Spleen (tissue), 13 donors: ENCODE measurements around the gene FABP2. TPM values are rescaled to one million over a fixed set of nuclear protein-coding genes. Genes with fewer than 3 reads are reported as not detected.
"Not testable (repeated sequence)": the region's sequence is repeated elsewhere in the genome, so short reads cannot be mapped to it uniquely, and the experiment has no call there.

Experiments used
- DNase-seq: peaks from one replicate; pipeline ENCODE4 v3.0.0-alpha.2; 2020
- H3K27ac ChIP-seq, 8 donors: fragments of 200-600 bp; sonication (generic) in 7 of 8; 1 replicate in 4 of 8; 2 replicates in 4 of 8; pipeline versions ENCODE4 v1.5.0 to v1.8.0; 2016 to 2021; ENCODE audit warnings: inconsistent platforms in 4 of 8, mild to moderate bottlenecking in 4 of 8, moderate library complexity in 1 of 8
- H3K27me3 ChIP-seq, 7 donors: fragments of 200-600 bp; sonication (generic) in 6 of 7; replicated peaks in 1 of 7; 1 replicate in 4 of 7; 2 replicates in 3 of 7; pipeline versions ENCODE4 v1.5.0 to v1.8.0; 2016 to 2021; ENCODE audit warnings: inconsistent platforms in 3 of 7, mild to moderate bottlenecking in 1 of 7
- H3K36me3 ChIP-seq, 6 donors: fragments of 200-600 bp; sonication (generic) in 5 of 6; 1 replicate in 4 of 6; 2 replicates in 2 of 6; pipeline versions ENCODE4 v1.5.0 to v1.8.0; 2016 to 2021; ENCODE audit warnings: inconsistent platforms in 2 of 6
- H3K4me1 ChIP-seq, 6 donors: fragments of 200-600 bp; sonication (generic) in 5 of 6; 1 replicate in 3 of 6; 2 replicates in 3 of 6; pipeline versions ENCODE4 v1.5.0 to v1.8.0; 2016 to 2021; ENCODE audit warnings: inconsistent platforms in 3 of 6
- H3K4me3 ChIP-seq, 8 donors: fragments of 200-600 bp; sonication (generic) in 7 of 8; 1 replicate in 4 of 8; 2 replicates in 4 of 8; pipeline versions ENCODE4 v1.5.0 to v1.8.0; 2016 to 2021; ENCODE audit warnings: inconsistent platforms in 4 of 8, mild to moderate bottlenecking in 4 of 8, moderate library complexity in 2 of 8
- H3K9me3 ChIP-seq, 8 donors: fragments of 200-600 bp; sonication (generic) in 7 of 8; 1 replicate in 4 of 8; 2 replicates in 4 of 8; pipeline versions ENCODE4 v1.5.0 to v1.8.0; 2016 to 2021; ENCODE audit warnings: inconsistent platforms in 4 of 8
- POLR2A ChIP-seq, 3 donors: fragments of 450-650 bp; IDR thresholded peaks; one replicate each; pipeline ENCODE4 v1.5.1; 2017; ENCODE audit warnings: antibody characterized with exemption in 3 of 3, mild to moderate bottlenecking in 1 of 3
- POLR2AphosphoS5 ChIP-seq, 3 donors: sonication (generic); formaldehyde crosslinking; IDR thresholded peaks; one replicate each; pipeline ENCODE4 v1.5.1; 2017; ENCODE audit warnings: antibody characterized with exemption in 3 of 3
- WGBS, 5 donors: extraction: QIAGEN DNeasy Blood & Tissue Kit in 3 of 5; methylation state at CpG; one replicate each; pipeline versions ENCODE4 v1.1.5 to v1.1.7; 2013 to 2018; 5-methylcytosine and 5-hydroxymethylcytosine counted together
- intact Hi-C: fragments of 100-400 bp; cut with DNase I; formaldehyde crosslinking; loops from one replicate; pipeline ENCODE4 v1.15.0; 2023; ENCODE audit warnings: low total_unique reads
- long read RNA-seq, 2 donors: transcript quantifications; one replicate each; lab custom pipeline, GENCODE V29; 2026
- polyA plus RNA-seq, 3 donors: library from polyadenylated mRNA; stranded (reverse); fragments of 200-250 nt; gene quantifications; one replicate each; pipeline ENCODE4 v1.2.1, GENCODE V29; 2013
- total RNA-seq, 7 donors: library from RNA; depleted of rRNA in 3 of 7; stranded (reverse); fragments of >200 nt in 3 of 7; fragmentation: NEBNext Ultra II Directional in 4 of 7; extraction: Animal tissue kit (Norgen Biotek cat#: 25700) in 4 of 7; gene quantifications; one replicate each; pipeline versions ENCODE4 v1.1.0 to v1.2.1, GENCODE V29; 2016 to 2021
- TF ChIP-seq, protein P1 (sequence below), 11 experiments: fragments of 200-600 bp in 7 of 11; fragments of 450-650 bp in 4 of 11; sonication (generic) in 4 of 11; IDR thresholded peaks in 8 of 11; conservative IDR thresholded peaks in 3 of 11; 1 replicate in 7 of 11; 2 replicates in 4 of 11; pipeline versions ENCODE4 v1.4.0 to v1.8.0; 2016 to 2021; ENCODE audit warnings: antibody characterized with exemption in 11 of 11, inconsistent platforms in 4 of 11, mild to moderate bottlenecking in 1 of 11
- donor health status: healthy with polysubstance abuse.
- donor health status: DM: no; HTN: no; CAD: no; lungs with moderate emphysema.
- donor health status: DM: no; HTN: no; CAD: no.
- donor health status: Bipolar disorder and iron deficiency.
- donor health status: healthy.
- donor health status: DM: no; HTN: no; CAD: no.
- donor health status: DM: yes; HTN: yes; CAD: no.

The FABP2 gene
- under 1 TPM in 1 of 7 donors, not detected in 6; 0.26 TPM for total RNA-seq
- polyA plus RNA-seq, result under 1 TPM in 1 of 3 donors, not detected in 2; 0.16 TPM
- long read RNA-seq, donor 1, partial matches to known transcripts, result 0 of 2 reads
- long read RNA-seq, donor 1, other reads (novel, unspliced or antisense), result 0 of 2 reads
- long read RNA-seq, donor 2, result 0 reads

- no peaks in the 10 kb centered on the region for H3K9me3 ChIP-seq
- no peaks in the 10 kb centered on the region for H3K36me3 ChIP-seq
- H3K4me1 ChIP-seq, result no peaks in the 10 kb centered on the region
- H3K27ac ChIP-seq, result no peak within 1 kb of the TSS
- no peak within 1 kb of the TSS for H3K4me3 ChIP-seq
- TF ChIP-seq POLR2A (IDR thresholded peaks at IDR 0.05), result no peak
- TF ChIP-seq, protein P1, sequence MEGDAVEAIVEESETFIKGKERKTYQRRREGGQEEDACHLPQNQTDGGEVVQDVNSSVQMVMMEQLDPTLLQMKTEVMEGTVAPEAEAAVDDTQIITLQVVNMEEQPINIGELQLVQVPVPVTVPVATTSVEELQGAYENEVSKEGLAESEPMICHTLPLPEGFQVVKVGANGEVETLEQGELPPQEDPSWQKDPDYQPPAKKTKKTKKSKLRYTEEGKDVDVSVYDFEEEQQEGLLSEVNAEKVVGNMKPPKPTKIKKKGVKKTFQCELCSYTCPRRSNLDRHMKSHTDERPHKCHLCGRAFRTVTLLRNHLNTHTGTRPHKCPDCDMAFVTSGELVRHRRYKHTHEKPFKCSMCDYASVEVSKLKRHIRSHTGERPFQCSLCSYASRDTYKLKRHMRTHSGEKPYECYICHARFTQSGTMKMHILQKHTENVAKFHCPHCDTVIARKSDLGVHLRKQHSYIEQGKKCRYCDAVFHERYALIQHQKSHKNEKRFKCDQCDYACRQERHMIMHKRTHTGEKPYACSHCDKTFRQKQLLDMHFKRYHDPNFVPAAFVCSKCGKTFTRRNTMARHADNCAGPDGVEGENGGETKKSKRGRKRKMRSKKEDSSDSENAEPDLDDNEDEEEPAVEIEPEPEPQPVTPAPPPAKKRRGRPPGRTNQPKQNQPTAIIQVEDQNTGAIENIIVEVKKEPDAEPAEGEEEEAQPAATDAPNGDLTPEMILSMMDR (IDR thresholded peaks at IDR 0.05 in 8 of 11, conservative IDR thresholded peaks at IDR 0.05 in 3 of 11), result no peak
- no peak for TF ChIP-seq POLR2AphosphoS5 (IDR thresholded peaks at IDR 0.05)
- intact Hi-C loops, result no loop called here
- WGBS, 5 donors, result 74 to 91% (median 83%) methylated on average over 6 of the region's 6 CpGs
- DNase-seq, result no peak
- peaks cover 0 to 19% (median 0%) of the 10 kb centered on the region in 7 donors for H3K27me3 ChIP-seq
These were observed at the start of gene FABP2 for GRCh38 chr4:119321921-119322687. TSS of gene FABP2 (minus strand) at chr4:119322138. CDS start at chr4:119322102, 36 bp downstream.

DNA sequence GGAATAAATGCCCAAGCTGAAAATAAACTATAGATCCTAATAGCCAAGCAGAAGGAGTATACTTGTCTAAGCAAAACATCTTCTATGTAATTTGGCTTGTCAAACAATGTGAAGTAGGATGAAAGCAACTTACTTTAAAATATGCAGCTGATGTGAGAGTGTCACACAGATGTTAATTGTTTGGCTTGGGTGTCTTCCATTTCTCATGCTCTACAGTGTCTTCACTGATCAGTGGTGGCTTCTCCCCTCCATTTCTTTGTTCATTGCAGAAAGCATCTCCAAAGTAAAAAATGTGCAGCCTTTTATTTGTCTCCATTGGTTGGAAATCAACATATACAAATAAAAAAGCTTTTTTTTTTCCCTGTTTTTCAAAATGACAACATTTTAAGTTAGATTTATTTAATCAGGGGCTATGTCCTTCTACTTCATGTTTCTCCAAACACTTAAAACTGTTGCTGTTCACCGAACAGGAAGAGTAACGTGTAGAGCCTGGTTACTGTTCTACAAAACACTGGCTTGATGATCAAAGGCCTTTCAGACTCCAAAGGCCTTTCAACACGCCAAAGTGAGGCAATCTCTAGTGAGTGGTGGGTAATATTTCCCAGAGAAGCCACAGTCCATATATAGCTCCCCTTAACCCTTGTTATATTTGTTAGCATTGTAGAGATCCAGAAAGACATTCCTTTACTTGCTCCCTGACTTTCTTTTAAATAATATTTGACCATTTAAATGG lies 49.2 kb upstream of the FABP2 start:
- H3K9me3 ChIP-seq, intact Hi-C loops, H3K36me3 ChIP-seq, DNase-seq, H3K27me3 ChIP-seq: not testable (repeated sequence)
- WGBS, 5 donors, result 27 to 53% (median 45%) methylated on average over 2 to 3 of the region's 3 CpGs
- Histone ChIP-seq H3K4me1 (peaks cover 0 to 13% (median 9%) of the 10 kb centered on the region in 6 donors), H3K27ac (peak overlapping the region in 7 of 8 donors; percentile 18 to 86 (median 72)), H3K4me3 (peak overlapping the region in 1 of 8 donors; percentile 21)

DNA sequence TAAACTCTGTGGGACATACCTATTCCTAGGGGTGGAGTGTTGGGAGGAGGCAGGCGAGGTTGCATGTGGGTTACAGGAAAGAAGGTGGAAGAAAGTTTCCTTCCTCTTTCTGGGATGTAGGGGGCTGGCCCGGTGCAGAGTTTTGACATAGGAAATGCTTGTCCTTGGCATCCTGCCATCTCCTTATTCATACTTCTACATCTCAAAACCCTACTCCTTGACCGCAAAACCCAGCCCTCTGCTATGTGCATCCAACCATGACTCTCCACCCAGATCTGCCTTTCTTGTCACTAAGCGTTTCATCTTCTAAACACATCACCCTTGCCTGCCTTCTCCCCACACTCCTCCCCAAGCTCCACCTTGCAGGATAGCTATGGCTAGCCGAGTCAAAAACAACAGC lies 48.5 kb upstream of the FABP2 start:
- H3K27ac ChIP-seq, result peak overlapping the region in 7 of 8 donors; percentile 18 to 86 (median 72)
- intact Hi-C loops, H3K36me3 ChIP-seq, H3K27me3 ChIP-seq, H3K9me3 ChIP-seq: not testable (repeated sequence)
- peak; percentile 78 for DNase-seq
- 4 to 16% (median 15%) methylated on average over 5 of the region's 5 CpGs for WGBS, 5 donors
- peaks cover 0 to 13% (median 9%) of the 10 kb centered on the region in 6 donors for H3K4me1 ChIP-seq
- peak in 1 of 3 donors; percentile 33 for TF ChIP-seq POLR2AphosphoS5 (IDR thresholded peaks at IDR 0.05)
- peak overlapping the region in 1 of 8 donors; percentile 21 for H3K4me3 ChIP-seq

DNA sequence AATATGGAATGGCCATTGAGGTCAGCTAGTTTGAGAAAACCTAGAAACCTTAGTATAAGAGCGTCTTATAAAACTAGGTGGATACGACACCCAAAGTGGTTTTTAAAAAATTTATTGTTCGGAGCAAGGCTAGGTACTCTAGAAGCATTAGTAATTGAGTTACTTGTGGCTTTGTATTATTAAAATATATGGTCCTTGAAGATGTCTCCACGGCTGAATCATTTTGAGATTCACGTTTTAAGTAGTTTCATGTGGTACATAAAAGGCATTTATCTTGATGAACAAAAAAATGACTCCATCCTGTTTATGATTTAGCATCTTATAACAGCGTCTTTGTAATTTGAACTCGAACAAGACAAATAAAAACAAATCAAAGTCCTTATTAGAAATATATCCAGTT lies 44.9 kb upstream of the FABP2 start:
- WGBS, 5 donors, result 47 to 68% (median 62%) methylated on average over 7 of the region's 7 CpGs
- H3K27me3 ChIP-seq, H3K36me3 ChIP-seq, H3K27ac ChIP-seq, DNase-seq, H3K9me3 ChIP-seq, intact Hi-C loops, H3K4me3 ChIP-seq: not testable (repeated sequence)
- peaks cover 0 to 13% (median 9%) of the 10 kb centered on the region in 6 donors for H3K4me1 ChIP-seq

GRCh38 chr4:119364203-119364602 lies 42.3 kb upstream of the FABP2 start:
- intact Hi-C loops, H3K27me3 ChIP-seq, H3K4me3 ChIP-seq, DNase-seq, H3K36me3 ChIP-seq, H3K4me1 ChIP-seq, H3K9me3 ChIP-seq: not testable (repeated sequence)
- WGBS, 5 donors, result 76 to 95% (median 87%) methylated on average over 1 of the region's 1 CpG
- peak overlapping the region in 2 of 8 donors; percentile 57 to 71 for H3K27ac ChIP-seq

DNA sequence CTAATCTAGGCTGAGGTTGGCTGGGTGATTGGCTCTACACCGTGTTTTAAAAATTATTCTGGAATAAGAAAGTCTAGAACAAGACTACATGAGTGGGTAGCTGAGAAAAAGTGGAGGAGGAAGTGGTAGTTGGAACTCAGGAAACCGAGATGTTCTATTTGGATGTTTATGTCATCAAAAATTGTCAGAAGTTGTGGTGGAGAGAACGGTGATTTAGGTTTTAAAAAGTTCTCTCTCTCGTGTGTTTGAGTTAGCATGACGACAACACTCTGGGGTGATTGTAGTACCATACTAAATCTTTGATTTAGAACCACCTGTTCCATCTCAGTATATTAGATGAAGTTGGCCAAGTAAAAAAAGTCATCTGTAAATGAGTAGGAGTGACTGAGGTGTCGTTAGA lies 41.4 kb upstream of the FABP2 start:
- H3K27me3 ChIP-seq, H3K36me3 ChIP-seq, intact Hi-C loops, H3K9me3 ChIP-seq, H3K4me1 ChIP-seq, H3K4me3 ChIP-seq, DNase-seq: not testable (repeated sequence)
- 52 to 67% (median 61%) methylated on average over 6 of the region's 6 CpGs for WGBS, 5 donors
- H3K27ac ChIP-seq, result peak overlapping the region in 3 of 8 donors; percentile 38 to 71 (median 57)

DNA sequence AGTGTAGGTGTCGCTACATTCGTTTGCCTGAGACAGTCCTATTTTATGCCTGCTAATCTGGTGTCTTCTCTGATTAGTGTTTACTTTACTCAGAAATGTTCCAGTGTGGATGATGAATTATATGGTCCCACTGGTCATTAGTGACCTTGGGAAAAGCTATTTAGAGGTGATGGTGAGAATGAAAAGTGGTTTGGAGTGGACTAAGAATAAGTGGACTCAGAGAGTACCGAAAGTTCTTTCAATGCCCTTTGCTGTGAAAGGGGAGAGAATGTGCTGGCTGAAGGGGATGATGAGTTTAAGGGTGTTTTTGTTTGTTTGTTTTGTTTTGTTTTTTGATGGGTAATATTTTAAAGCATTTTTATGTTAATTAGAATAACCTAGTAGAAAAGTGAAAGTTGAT lies 40.5 kb upstream of the FABP2 start:
- H3K4me3 ChIP-seq, intact Hi-C loops, DNase-seq, H3K36me3 ChIP-seq, H3K4me1 ChIP-seq, H3K9me3 ChIP-seq, H3K27me3 ChIP-seq: not testable (repeated sequence)
- WGBS, 5 donors, result 86 to 98% (median 94%) methylated on average over 3 of the region's 3 CpGs
- H3K27ac ChIP-seq, result peak overlapping the region in 1 of 8 donors; percentile 71

DNA sequence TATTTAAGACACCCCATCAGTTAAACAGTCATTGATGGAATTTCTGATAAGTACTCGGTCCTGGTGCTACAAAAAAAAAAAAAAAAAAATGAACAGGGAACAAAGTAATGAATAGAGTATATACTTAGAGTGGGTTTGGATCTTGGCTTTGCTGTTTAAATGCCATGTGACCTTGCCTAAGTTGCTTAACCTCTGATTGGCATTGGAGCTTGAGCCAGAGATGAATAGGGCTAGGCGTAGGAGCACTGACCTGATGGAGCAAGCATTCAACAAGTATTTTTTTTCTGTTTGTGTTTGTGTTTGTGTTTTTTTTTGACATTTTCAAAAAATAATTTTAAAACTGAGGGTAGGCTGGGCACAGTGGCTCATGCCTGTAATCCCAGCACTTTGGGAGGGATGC lies 37.9 kb upstream of the FABP2 start:
- H3K27me3 ChIP-seq, intact Hi-C loops, H3K4me3 ChIP-seq, DNase-seq, H3K36me3 ChIP-seq, H3K4me1 ChIP-seq, H3K27ac ChIP-seq, H3K9me3 ChIP-seq: not testable (repeated sequence)
- WGBS, 5 donors, result 82 to 94% (median 88%) methylated on average over 2 of the region's 2 CpGs

DNA sequence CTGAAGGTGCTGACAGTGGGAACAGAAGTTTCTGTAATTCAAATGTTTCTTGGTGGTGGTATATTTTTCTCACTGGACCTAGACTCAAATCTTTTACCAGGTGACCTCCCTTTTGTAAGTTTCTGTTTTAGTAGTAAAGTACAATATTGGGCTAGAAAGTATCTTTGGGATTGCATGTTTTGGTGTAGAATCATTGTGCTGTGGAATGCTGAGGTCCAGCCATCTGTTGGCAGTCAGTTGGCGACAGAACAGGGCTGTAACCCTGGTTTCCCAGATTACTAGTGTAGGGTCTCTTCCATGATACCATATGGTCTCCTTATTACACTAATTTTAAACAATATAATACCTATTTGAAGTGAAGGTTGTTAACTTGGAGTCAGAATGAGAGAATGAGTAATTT lies 34.9 kb upstream of the FABP2 start:
- intact Hi-C loops, H3K4me1 ChIP-seq, H3K4me3 ChIP-seq, H3K27ac ChIP-seq, DNase-seq, H3K9me3 ChIP-seq, H3K27me3 ChIP-seq, H3K36me3 ChIP-seq: not testable (repeated sequence)
- WGBS, 5 donors, result 82 to 97% (median 93%) methylated on average over 1 of the region's 1 CpG
